Brain microvascular endothelial cell (primary cell): ENCODE measurements around the gene SLC26A1.

Experiments used
- DNase-seq: peaks from one replicate; pipeline ENCODE4 v3.0.0-alpha.2; 2020
- H3K27ac ChIP-seq: fragments of 250-450 bp; sonication (Bioruptor Pico); 2 replicates; pipeline ENCODE4 v1.5.1; 2020; ENCODE audit warnings: mild to moderate bottlenecking, moderate library complexity
- H3K27me3 ChIP-seq: fragments of 250-450 bp; sonication (Bioruptor Pico); replicated peaks from 2 replicates; pipeline ENCODE4 v1.5.1; 2020; ENCODE audit warnings: mild to moderate bottlenecking
- H3K36me3 ChIP-seq: fragments of 250-450 bp; sonication (Bioruptor Pico); replicated peaks from 2 replicates; pipeline ENCODE4 v1.5.1; 2020; ENCODE audit warnings: mild to moderate bottlenecking
- H3K4me3 ChIP-seq: 2 replicates; pipeline ENCODE4 v1.5.1; 2011; ENCODE audit warnings: low read depth, mild to moderate bottlenecking, control low read depth, low read length, moderate library complexity
- in situ Hi-C: cut with HindIII; loops from 2 replicates; pipeline ENCODE4 v1.10.0; 2017; ENCODE audit warnings: low sequenced_read_pairs, low pct_ligation_motif_present
- TF ChIP-seq, protein P1 (sequence below): IDR thresholded peaks from 2 replicates; pipeline ENCODE4 v1.5.1; 2011; ENCODE audit warnings: low read depth, mild to moderate bottlenecking, moderate library complexity, low read length, control low read depth, inconsistent platforms; ENCODE audit errors: missing control alignments

SLC26A1 gene

GRCh38 chr4:960140-960635 lies 33.0 kb downstream of the SLC26A1 start:
- Histone ChIP-seq H3K4me3 (no peak overlapping the region), H3K27ac (no peak overlapping the region), H3K36me3 (peaks cover 8% of the 10 kb centered on the region), H3K27me3 (no peaks in the 10 kb centered on the region)
- TF ChIP-seq, protein P1, sequence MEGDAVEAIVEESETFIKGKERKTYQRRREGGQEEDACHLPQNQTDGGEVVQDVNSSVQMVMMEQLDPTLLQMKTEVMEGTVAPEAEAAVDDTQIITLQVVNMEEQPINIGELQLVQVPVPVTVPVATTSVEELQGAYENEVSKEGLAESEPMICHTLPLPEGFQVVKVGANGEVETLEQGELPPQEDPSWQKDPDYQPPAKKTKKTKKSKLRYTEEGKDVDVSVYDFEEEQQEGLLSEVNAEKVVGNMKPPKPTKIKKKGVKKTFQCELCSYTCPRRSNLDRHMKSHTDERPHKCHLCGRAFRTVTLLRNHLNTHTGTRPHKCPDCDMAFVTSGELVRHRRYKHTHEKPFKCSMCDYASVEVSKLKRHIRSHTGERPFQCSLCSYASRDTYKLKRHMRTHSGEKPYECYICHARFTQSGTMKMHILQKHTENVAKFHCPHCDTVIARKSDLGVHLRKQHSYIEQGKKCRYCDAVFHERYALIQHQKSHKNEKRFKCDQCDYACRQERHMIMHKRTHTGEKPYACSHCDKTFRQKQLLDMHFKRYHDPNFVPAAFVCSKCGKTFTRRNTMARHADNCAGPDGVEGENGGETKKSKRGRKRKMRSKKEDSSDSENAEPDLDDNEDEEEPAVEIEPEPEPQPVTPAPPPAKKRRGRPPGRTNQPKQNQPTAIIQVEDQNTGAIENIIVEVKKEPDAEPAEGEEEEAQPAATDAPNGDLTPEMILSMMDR: no peak
- in situ Hi-C loops: no loop called here
- DNase-seq: no peak

GRCh38 chr4:959338-960139 lies 33.7 kb downstream of the SLC26A1 start:
- Histone ChIP-seq H3K27me3 (no peaks in the 10 kb centered on the region), H3K27ac (no peak overlapping the region), H3K36me3 (peaks cover 8% of the 10 kb centered on the region), H3K4me3 (no peak overlapping the region)
- DNase-seq: no peak
- TF ChIP-seq, protein P1: no peak
- in situ Hi-C loops: no loop called here

DNA sequence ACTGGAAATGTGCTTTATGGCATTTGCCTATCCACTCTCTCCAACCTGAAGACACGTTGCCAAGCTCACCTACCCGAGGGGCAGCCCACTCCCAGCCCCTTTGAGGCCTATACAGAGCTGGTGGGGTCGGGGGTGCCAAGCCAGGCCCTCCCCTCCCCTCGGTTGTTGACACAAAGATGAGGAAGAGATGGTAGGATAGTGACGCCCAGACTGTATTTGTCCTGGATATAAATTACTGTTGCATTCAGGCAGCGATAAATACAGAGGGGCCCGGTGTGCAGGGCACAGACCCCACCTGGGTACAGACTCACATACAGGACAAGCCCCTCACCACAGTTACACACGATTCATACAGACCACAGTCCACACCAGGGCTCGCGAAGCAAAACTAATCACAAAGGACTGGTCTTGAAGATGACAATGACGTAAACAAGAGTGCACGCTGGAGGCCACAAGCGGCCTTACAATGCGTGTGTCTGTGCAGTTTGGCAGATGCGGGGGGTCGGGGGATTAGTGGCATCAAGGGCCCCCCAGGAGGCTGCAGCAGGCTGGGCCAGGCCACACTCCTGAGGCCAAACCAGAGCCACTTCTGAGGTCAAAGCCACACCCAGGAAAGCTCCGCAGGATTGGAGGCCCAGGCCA lies 34.4 kb downstream of the SLC26A1 start:
- Histone ChIP-seq H3K27me3 (no peaks in the 10 kb centered on the region), H3K36me3 (peaks cover 8% of the 10 kb centered on the region), H3K4me3 (no peak overlapping the region), H3K27ac (no peak overlapping the region)
- in situ Hi-C loops: no loop called here
- DNase-seq: no peak
- TF ChIP-seq, protein P1: no peak

- peaks cover 13% of the 10 kb centered on the region for H3K36me3 ChIP-seq
- H3K27me3 ChIP-seq: no peaks in the 10 kb centered on the region
- no peak overlapping the region for H3K4me3 ChIP-seq
- DNase-seq: no peak
- H3K27ac ChIP-seq: no peak overlapping the region
- in situ Hi-C loops: no loop called here
- TF ChIP-seq, protein P1: no peak
Observed at GRCh38 chr4:958314-958665, 34.9 kb downstream of the SLC26A1 start.

- in situ Hi-C loops: no loop called here
- no peak for DNase-seq
- H3K27me3 ChIP-seq: no peaks in the 10 kb centered on the region
- H3K36me3 ChIP-seq: peaks cover 11% of the 10 kb centered on the region
- TF ChIP-seq, protein P1: no peak
- no peak overlapping the region for H3K27ac ChIP-seq
- H3K4me3 ChIP-seq: no peak overlapping the region
Observed at GRCh38 chr4:957581-958313, 35.5 kb downstream of the SLC26A1 start.
